Activated naive CD8-positive, alpha-beta T cell treated with anti-CD3 and anti-CD28 coated beads for 36 hours (primary cell): ENCODE measurements around the gene JAKMIP2. TPM values are rescaled to one million over a fixed set of nuclear protein-coding genes. Genes with fewer than 3 reads are reported as not detected.
"Not testable (repeated sequence)": the region's sequence is repeated elsewhere in the genome, so short reads cannot be mapped to it uniquely, and the experiment has no call there.

Source experiments
- DNase-seq: peaks from one replicate; pipeline ENCODE4 v3.0.0; 2021
- H3K27ac Mint-ChIP-seq: one replicate; pipeline ENCODE4 v1.8.0; 2022; ENCODE audit warnings: mild to moderate bottlenecking, moderate library complexity, mixed read lengths
- H3K27me3 Mint-ChIP-seq: one replicate; pipeline ENCODE4 v1.8.0; 2022; ENCODE audit warnings: mild to moderate bottlenecking, mixed read lengths
- H3K36me3 Mint-ChIP-seq: one replicate; pipeline ENCODE4 v1.8.0; 2021; ENCODE audit warnings: mild to moderate bottlenecking, mixed read lengths
- H3K4me1 Mint-ChIP-seq: one replicate; pipeline ENCODE4 v1.8.0; 2021; ENCODE audit warnings: mixed read lengths
- H3K4me3 Mint-ChIP-seq: one replicate; pipeline ENCODE4 v1.8.0; 2022; ENCODE audit warnings: mild to moderate bottlenecking, moderate library complexity, mixed read lengths
- H3K9me3 Mint-ChIP-seq: one replicate; pipeline ENCODE4 v1.8.0; 2022; ENCODE audit warnings: mixed read lengths
- total RNA-seq, 2 experiments: library from RNA; stranded (reverse); gene quantifications; one replicate each; pipeline ENCODE4 v1.2.3, GENCODE V29; 2021

Gene JAKMIP2
- total RNA-seq, 2 experiments from 2014 or later: 0.58 to 0.98 TPM

- no peaks in the 10 kb centered on the region for H3K27me3 Mint-ChIP-seq
- H3K9me3 Mint-ChIP-seq: no peaks in the 10 kb centered on the region
- H3K36me3 Mint-ChIP-seq: no peaks in the 10 kb centered on the region
- H3K4me3 Mint-ChIP-seq: no peak overlapping the region
- no peak overlapping the region for H3K27ac Mint-ChIP-seq
- DNase-seq: no peak
- no peaks in the 10 kb centered on the region for H3K4me1 Mint-ChIP-seq
These were observed 39.5 kb downstream of the JAKMIP2 start for GRCh38 chr5:147743012-147743411.

GRCh38 chr5:147742151-147742550, 40.4 kb downstream of the JAKMIP2 start:
- Mint-ChIP-seq H3K4me3 (no peak overlapping the region), H3K36me3 (no peaks in the 10 kb centered on the region), H3K9me3 (no peaks in the 10 kb centered on the region), H3K4me1 (no peaks in the 10 kb centered on the region), H3K27ac (no peak overlapping the region), H3K27me3 (no peaks in the 10 kb centered on the region)
- no peak for DNase-seq

- Mint-ChIP-seq H3K9me3 (no peaks in the 10 kb centered on the region), H3K27me3 (no peaks in the 10 kb centered on the region), H3K4me3 (no peak overlapping the region), H3K27ac (no peak overlapping the region), H3K36me3 (no peaks in the 10 kb centered on the region), H3K4me1 (no peaks in the 10 kb centered on the region)
- DNase-seq: no peak
These were observed 41.7 kb downstream of the JAKMIP2 start for GRCh38 chr5:147740864-147741263.

GRCh38 chr5:147737921-147738320, 44.6 kb downstream of the JAKMIP2 start:
- no peak overlapping the region for H3K27ac Mint-ChIP-seq
- no peaks in the 10 kb centered on the region for H3K36me3 Mint-ChIP-seq
- no peak overlapping the region for H3K4me3 Mint-ChIP-seq
- no peak for DNase-seq
- H3K9me3 Mint-ChIP-seq: no peaks in the 10 kb centered on the region
- no peaks in the 10 kb centered on the region for H3K4me1 Mint-ChIP-seq
- no peaks in the 10 kb centered on the region for H3K27me3 Mint-ChIP-seq

- H3K27ac Mint-ChIP-seq: no peak overlapping the region
- H3K36me3 Mint-ChIP-seq: no peaks in the 10 kb centered on the region
- H3K27me3 Mint-ChIP-seq: no peaks in the 10 kb centered on the region
- no peaks in the 10 kb centered on the region for H3K4me1 Mint-ChIP-seq
- H3K4me3 Mint-ChIP-seq: no peak overlapping the region
- DNase-seq: no peak
- no peaks in the 10 kb centered on the region for H3K9me3 Mint-ChIP-seq
These were observed 46.9 kb downstream of the JAKMIP2 start for GRCh38 chr5:147735621-147736125.

GRCh38 chr5:147734894-147735293, 47.6 kb downstream of the JAKMIP2 start:
- H3K9me3 Mint-ChIP-seq: no peaks in the 10 kb centered on the region
- H3K27me3 Mint-ChIP-seq: no peaks in the 10 kb centered on the region
- no peak for DNase-seq
- no peak overlapping the region for H3K4me3 Mint-ChIP-seq
- no peak overlapping the region for H3K27ac Mint-ChIP-seq
- H3K4me1 Mint-ChIP-seq: no peaks in the 10 kb centered on the region
- H3K36me3 Mint-ChIP-seq: no peaks in the 10 kb centered on the region

- Mint-ChIP-seq H3K36me3 (no peaks in the 10 kb centered on the region), H3K9me3 (no peaks in the 10 kb centered on the region), H3K27ac (no peak overlapping the region), H3K27me3 (no peaks in the 10 kb centered on the region), H3K4me3 (no peak overlapping the region), H3K4me1 (no peaks in the 10 kb centered on the region)
- DNase-seq: no peak
These were observed 49.5 kb downstream of the JAKMIP2 start for GRCh38 chr5:147733075-147733474.

- Mint-ChIP-seq H3K4me1 (no peaks in the 10 kb centered on the region), H3K36me3 (no peaks in the 10 kb centered on the region), H3K9me3 (no peaks in the 10 kb centered on the region), H3K4me3 (no peak overlapping the region), H3K27ac (no peak overlapping the region), H3K27me3 (no peaks in the 10 kb centered on the region)
- DNase-seq: no peak
These were observed 50.1 kb downstream of the JAKMIP2 start for GRCh38 chr5:147732291-147732883.

GRCh38 chr5:147731431-147732290, 50.9 kb downstream of the JAKMIP2 start:
- H3K4me3 Mint-ChIP-seq: no peak overlapping the region
- no peaks in the 10 kb centered on the region for H3K9me3 Mint-ChIP-seq
- H3K4me1 Mint-ChIP-seq: no peaks in the 10 kb centered on the region
- no peaks in the 10 kb centered on the region for H3K27me3 Mint-ChIP-seq
- no peak overlapping the region for H3K27ac Mint-ChIP-seq
- no peaks in the 10 kb centered on the region for H3K36me3 Mint-ChIP-seq
- no peak for DNase-seq

- H3K27ac Mint-ChIP-seq: no peak overlapping the region
- no peak overlapping the region for H3K4me3 Mint-ChIP-seq
- H3K9me3 Mint-ChIP-seq: peaks cover 2% of the 10 kb centered on the region
- DNase-seq: no peak
- H3K4me1 Mint-ChIP-seq: no peaks in the 10 kb centered on the region
- peaks cover under 1% of the 10 kb centered on the region for H3K36me3 Mint-ChIP-seq
- no peaks in the 10 kb centered on the region for H3K27me3 Mint-ChIP-seq
These were observed 55.3 kb downstream of the JAKMIP2 start for GRCh38 chr5:147727200-147727599.

- H3K27me3 Mint-ChIP-seq, H3K27ac Mint-ChIP-seq, H3K36me3 Mint-ChIP-seq, H3K4me1 Mint-ChIP-seq, DNase-seq, H3K4me3 Mint-ChIP-seq, H3K9me3 Mint-ChIP-seq: not testable (repeated sequence)
These were observed 61.2 kb downstream of the JAKMIP2 start for GRCh38 chr5:147721191-147721960.

GRCh38 chr5:147713550-147714295, 68.8 kb downstream of the JAKMIP2 start:
- no peaks in the 10 kb centered on the region for H3K27me3 Mint-ChIP-seq
- no peaks in the 10 kb centered on the region for H3K36me3 Mint-ChIP-seq
- H3K9me3 Mint-ChIP-seq: no peaks in the 10 kb centered on the region
- H3K4me3 Mint-ChIP-seq: no peak overlapping the region
- DNase-seq: no peak
- H3K27ac Mint-ChIP-seq: no peak overlapping the region
- H3K4me1 Mint-ChIP-seq: no peaks in the 10 kb centered on the region

GRCh38 chr5:147712598-147712997, 69.9 kb downstream of the JAKMIP2 start:
- Mint-ChIP-seq H3K4me1 (no peaks in the 10 kb centered on the region), H3K36me3 (no peaks in the 10 kb centered on the region), H3K9me3 (no peaks in the 10 kb centered on the region), H3K4me3 (no peak overlapping the region), H3K27me3 (no peaks in the 10 kb centered on the region), H3K27ac (no peak overlapping the region)
- DNase-seq: no peak

GRCh38 chr5:147712019-147712418, 70.5 kb downstream of the JAKMIP2 start:
- Mint-ChIP-seq H3K4me3 (no peak overlapping the region), H3K27me3 (no peaks in the 10 kb centered on the region), H3K9me3 (no peaks in the 10 kb centered on the region), H3K27ac (no peak overlapping the region), H3K36me3 (no peaks in the 10 kb centered on the region), H3K4me1 (no peaks in the 10 kb centered on the region)
- no peak for DNase-seq

- Mint-ChIP-seq H3K4me1 (no peaks in the 10 kb centered on the region), H3K4me3 (no peak overlapping the region), H3K27me3 (no peaks in the 10 kb centered on the region), H3K27ac (no peak overlapping the region), H3K9me3 (no peaks in the 10 kb centered on the region), H3K36me3 (no peaks in the 10 kb centered on the region)
- no peak for DNase-seq
These were observed 71.5 kb downstream of the JAKMIP2 start for GRCh38 chr5:147711019-147711418.
